HFF-Myc (cell line): ENCODE measurements around the gene DDX10.

ENCODE experiments used
- DNase-seq: peaks from one replicate; pipeline ENCODE4 v3.0.0-alpha.2; 2011; ENCODE audit warnings: low read depth; ENCODE audit errors: extremely low read depth
- H3K4me3 ChIP-seq: replicated peaks from 2 replicates; pipeline ENCODE4 v1.5.1; 2011; ENCODE audit warnings: low read depth, mild to moderate bottlenecking, control low read depth, low read length
- CTCF ChIP-seq: IDR thresholded peaks from 2 replicates; pipeline ENCODE4 v1.5.1; 2012; ENCODE audit warnings: mild to moderate bottlenecking, low read depth, low read length, control low read depth; ENCODE audit errors: missing control alignments

The DDX10 gene

GRCh38 chr11:108970221-108970991 is 305.5 kb downstream of the DDX10 start:
- no peak overlapping the region for H3K4me3 ChIP-seq
- DNase-seq = no peak
- no peak for TF ChIP-seq CTCF

GRCh38 chr11:108973402-108974162 is 308.7 kb downstream of the DDX10 start:
- TF ChIP-seq CTCF = no peak
- no peak overlapping the region for H3K4me3 ChIP-seq
- peak; percentile 62 for DNase-seq

DNA sequence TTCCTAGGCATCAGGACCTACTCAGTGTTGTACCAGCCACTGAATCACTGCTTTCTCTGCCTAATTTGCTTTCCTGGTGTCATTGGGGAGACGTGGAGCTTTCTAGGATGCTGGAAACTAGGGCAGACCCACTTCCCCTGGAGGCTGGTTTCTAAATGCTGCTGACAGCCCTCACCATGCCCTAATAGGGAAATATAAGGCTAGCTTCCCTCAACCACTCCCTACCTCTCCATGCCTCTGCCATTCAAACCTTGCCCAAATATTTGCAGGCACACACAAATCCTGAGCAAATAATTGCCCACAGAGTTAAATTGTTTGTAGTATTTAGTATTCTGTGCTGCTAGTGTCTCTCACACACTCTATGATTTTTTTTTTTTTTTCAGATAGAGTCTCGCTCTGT is 310.2 kb downstream of the DDX10 start:
- H3K4me3 ChIP-seq = no peak overlapping the region
- no peak for DNase-seq
- TF ChIP-seq CTCF = no peak

DNA sequence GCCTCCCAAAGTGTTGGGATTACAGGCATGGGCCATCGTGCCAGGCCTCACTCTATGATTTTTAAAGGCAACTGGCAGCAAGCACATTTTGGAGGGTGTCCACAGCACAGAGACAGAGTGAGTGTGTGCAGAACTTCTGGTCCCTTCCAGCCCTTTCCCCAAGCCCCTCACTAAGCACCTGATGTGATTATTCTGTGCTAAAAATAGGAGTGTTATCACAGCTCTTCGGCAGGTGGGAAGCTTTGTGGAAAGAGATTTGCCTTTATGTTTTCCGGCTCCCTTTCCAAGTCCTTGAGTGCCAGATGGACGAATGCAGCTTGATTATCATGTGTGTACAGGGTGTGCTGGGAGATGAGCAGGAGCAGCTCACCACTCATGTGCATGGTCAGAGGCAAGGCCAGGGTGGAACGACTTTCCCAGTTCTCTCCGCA is 310.8 kb downstream of the DDX10 start:
- no peak for TF ChIP-seq CTCF

GRCh38 chr11:108983636-108984420 is 319.0 kb downstream of the DDX10 start:
- TF ChIP-seq CTCF = no peak
- DNase-seq = no peak
- H3K4me3 ChIP-seq = no peak overlapping the region

More for the DNA sequence above, 310.8 kb downstream of the DDX10 start:
- no peak for DNase-seq
- no peak overlapping the region for H3K4me3 ChIP-seq

- no peak for DNase-seq
- TF ChIP-seq CTCF = no peak
- no peak overlapping the region for H3K4me3 ChIP-seq
Observed at GRCh38 chr11:108984523-108984922, 319.7 kb downstream of the DDX10 start.
